ENCODE data around the gene KCNH4.

DNA sequence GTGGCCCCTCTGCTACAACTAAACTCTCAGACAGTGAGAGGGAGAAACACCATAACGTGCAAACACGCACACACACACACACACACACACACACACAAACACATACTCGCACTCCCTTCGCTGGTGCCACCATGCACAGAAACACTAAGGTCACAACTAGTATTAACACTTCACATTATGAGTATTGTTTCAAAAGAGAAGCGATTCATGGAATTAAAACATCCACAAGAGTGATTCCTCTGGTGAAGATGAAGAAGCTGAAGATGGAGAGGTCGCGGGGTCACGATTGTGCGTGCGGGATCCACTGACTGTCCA lies 20.5 kb upstream of the KCNH4 start:
- TF ChIP-seq, protein P1, sequence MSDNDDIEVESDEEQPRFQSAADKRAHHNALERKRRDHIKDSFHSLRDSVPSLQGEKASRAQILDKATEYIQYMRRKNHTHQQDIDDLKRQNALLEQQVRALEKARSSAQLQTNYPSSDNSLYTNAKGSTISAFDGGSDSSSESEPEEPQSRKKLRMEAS (IDR thresholded peaks at IDR 0.05) = peak; percentile 4
- TF ChIP-seq, protein P2, sequence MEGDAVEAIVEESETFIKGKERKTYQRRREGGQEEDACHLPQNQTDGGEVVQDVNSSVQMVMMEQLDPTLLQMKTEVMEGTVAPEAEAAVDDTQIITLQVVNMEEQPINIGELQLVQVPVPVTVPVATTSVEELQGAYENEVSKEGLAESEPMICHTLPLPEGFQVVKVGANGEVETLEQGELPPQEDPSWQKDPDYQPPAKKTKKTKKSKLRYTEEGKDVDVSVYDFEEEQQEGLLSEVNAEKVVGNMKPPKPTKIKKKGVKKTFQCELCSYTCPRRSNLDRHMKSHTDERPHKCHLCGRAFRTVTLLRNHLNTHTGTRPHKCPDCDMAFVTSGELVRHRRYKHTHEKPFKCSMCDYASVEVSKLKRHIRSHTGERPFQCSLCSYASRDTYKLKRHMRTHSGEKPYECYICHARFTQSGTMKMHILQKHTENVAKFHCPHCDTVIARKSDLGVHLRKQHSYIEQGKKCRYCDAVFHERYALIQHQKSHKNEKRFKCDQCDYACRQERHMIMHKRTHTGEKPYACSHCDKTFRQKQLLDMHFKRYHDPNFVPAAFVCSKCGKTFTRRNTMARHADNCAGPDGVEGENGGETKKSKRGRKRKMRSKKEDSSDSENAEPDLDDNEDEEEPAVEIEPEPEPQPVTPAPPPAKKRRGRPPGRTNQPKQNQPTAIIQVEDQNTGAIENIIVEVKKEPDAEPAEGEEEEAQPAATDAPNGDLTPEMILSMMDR (IDR thresholded peaks at IDR 0.05; ENCODE audit: low read depth, low read length, missing input control) = no peak
